Erythroblast (primary cell): Measurements from ENCODE around the gene FRRS1.

Experiments used
- GATA1 ChIP-seq: IDR thresholded peaks from 2 replicates; pipeline ENCODE4 v1.6.1; 2011; ENCODE audit warnings: low read depth, mild to moderate bottlenecking, control low read depth, low read length, moderate library complexity
- POLR2A ChIP-seq: IDR thresholded peaks from 2 replicates; pipeline ENCODE4 v1.6.1; 2011; ENCODE audit warnings: mild to moderate bottlenecking, low read length

DNA sequence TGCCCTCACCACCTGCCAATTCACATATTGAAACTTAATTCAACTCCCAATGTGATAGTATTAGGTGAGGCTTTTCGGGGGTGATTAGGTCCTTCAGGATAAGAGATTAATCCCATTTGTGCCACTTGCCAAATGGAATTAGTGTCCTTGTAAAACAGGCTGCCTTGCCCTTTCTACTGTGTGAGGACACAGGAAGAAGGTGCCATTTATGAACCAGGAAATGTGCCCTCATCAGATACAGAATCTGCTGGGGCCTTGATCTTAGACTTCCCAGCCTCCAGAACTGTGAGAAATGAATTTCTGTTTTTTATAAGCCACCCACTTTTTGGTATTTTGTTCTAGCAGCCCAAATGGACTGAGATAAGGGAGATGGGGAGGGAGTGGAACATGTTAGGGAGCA is 44.6 kb upstream of the FRRS1 start:
- TF ChIP-seq POLR2A: no peak
- TF ChIP-seq GATA1: no peak
